Activated T-cell treated with anti-CD3 and anti-CD28 coated beads, Interleukin-2, amount 50 U/mL, for 72 hours (primary cell): ENCODE results near the gene DDX20. TPM values are rescaled to one million over a fixed set of nuclear protein-coding genes. Genes with fewer than 3 reads are reported as not detected.
A peak's percentile ranks its signal among the peaks of the same experiment; 100 is the strongest.

ENCODE experiments used
- ATAC-seq, 2 donors: fragments of 150-1000 bp; cut with Tn5 transposase; replicated peaks in 1 of 2; 2 replicates each; pipeline ENCODE4 v1.10.0; 2021; ENCODE audit warnings: moderate library complexity in 2 of 2, mild to moderate bottlenecking in 1 of 2
- DNase-seq, 2 donors: peaks; one replicate each; pipeline ENCODE4 v3.0.0; 2021 to 2022; ENCODE audit warnings: mixed read lengths in 1 of 2
- H3K27ac Mint-ChIP-seq: one replicate; pipeline ENCODE4 v1.8.0; 2022; ENCODE audit warnings: mild to moderate bottlenecking, moderate library complexity, mixed read lengths
- H3K27me3 Mint-ChIP-seq: one replicate; pipeline ENCODE4 v1.8.0; 2022; ENCODE audit warnings: low read depth, mixed read lengths
- H3K36me3 Mint-ChIP-seq, 2 donors: one replicate each; pipeline ENCODE4 v1.8.0; 2022; ENCODE audit warnings: mixed read lengths in 2 of 2, mild to moderate bottlenecking in 1 of 2; ENCODE audit not compliant: insufficient read depth in 2 of 2
- H3K4me1 Mint-ChIP-seq: one replicate; pipeline ENCODE4 v1.8.0; 2022; ENCODE audit warnings: low read depth, mixed read lengths
- H3K4me3 Mint-ChIP-seq, 2 donors: one replicate each; pipeline ENCODE4 v1.8.0; 2022; ENCODE audit warnings: mild to moderate bottlenecking in 2 of 2, mixed read lengths in 2 of 2, moderate library complexity in 2 of 2
- H3K9me3 Mint-ChIP-seq, 2 donors: one replicate each; pipeline ENCODE4 v1.8.0; 2022; ENCODE audit warnings: mixed read lengths in 2 of 2
- total RNA-seq, 2 donors: library from RNA; stranded (reverse); gene quantifications; one replicate each; pipeline ENCODE4 v1.2.3, GENCODE V29; 2022

The DDX20 gene
- total RNA-seq, 2 donors from 2014 or later: 13.3 to 15.8 TPM

- no peak for DNase-seq
Observed at GRCh38 chr1:111725192-111725591, 30.5 kb upstream of the DDX20 start.

GRCh38 chr1:111727056-111727455 lies 28.6 kb upstream of the DDX20 start:
- H3K27me3 Mint-ChIP-seq: no peaks in the 10 kb centered on the region
- no peaks in the 10 kb centered on the region for H3K9me3 Mint-ChIP-seq
- DNase-seq (no peak), ATAC-seq (no peak)
- H3K27ac Mint-ChIP-seq: no peak overlapping the region
- no peak overlapping the region for H3K4me3 Mint-ChIP-seq
- H3K36me3 Mint-ChIP-seq: no peaks in the 10 kb centered on the region
- peaks cover 5% of the 10 kb centered on the region for H3K4me1 Mint-ChIP-seq

More at GRCh38 chr1:111725192-111725591, 30.5 kb upstream of the DDX20 start:
- peak in 1 of 2 donors; percentile 6 for ATAC-seq
- peaks cover 5% of the 10 kb centered on the region for H3K4me1 Mint-ChIP-seq
- no peaks in the 10 kb centered on the region for H3K9me3 Mint-ChIP-seq
- H3K36me3 Mint-ChIP-seq: no peaks in the 10 kb centered on the region
- no peaks in the 10 kb centered on the region for H3K27me3 Mint-ChIP-seq
- no peak overlapping the region for H3K27ac Mint-ChIP-seq
- H3K4me3 Mint-ChIP-seq: no peak overlapping the region

GRCh38 chr1:111729271-111729921 lies 26.3 kb upstream of the DDX20 start:
- no peak for DNase-seq
- H3K9me3 Mint-ChIP-seq: no peaks in the 10 kb centered on the region
- no peaks in the 10 kb centered on the region for H3K4me1 Mint-ChIP-seq
- no peaks in the 10 kb centered on the region for H3K36me3 Mint-ChIP-seq
- no peak overlapping the region for H3K4me3 Mint-ChIP-seq
- no peaks in the 10 kb centered on the region for H3K27me3 Mint-ChIP-seq
- ATAC-seq: no peak
- H3K27ac Mint-ChIP-seq: no peak overlapping the region

DNA sequence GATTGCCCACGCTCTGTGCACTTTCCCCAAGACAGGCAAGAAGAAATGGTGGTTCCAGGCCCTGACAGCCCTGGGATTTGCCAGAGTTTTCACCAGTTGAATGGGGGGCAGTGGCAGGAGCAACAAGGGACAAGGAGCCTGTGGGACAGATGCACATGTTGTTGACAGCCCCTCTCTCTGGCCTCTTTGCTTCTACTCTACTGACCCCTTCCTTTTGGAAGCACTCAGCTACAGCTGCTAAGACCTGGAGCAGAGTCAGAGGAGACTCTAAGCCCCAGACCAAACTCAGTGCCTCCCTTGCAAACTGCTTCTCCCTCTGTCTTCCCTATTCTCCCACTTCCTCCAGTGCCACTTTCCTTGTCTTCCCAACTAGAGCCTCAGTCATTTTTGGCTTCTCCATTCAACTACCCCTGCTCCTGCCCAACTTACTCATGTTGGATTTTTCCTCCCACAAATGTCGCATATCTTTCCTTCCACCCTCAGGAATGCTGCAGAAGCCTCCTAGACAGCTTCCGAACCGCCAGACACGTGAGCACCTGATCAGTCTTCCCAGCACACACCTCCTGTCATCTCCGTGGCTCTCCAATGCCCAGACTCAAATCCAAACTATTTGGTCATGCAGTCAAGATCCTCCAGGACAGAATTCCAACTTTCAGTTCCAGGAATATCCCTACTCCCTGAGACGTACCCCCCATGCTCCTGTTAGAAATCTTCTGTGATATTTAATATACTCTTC lies 25.6 kb upstream of the DDX20 start:
- H3K9me3 Mint-ChIP-seq: no peaks in the 10 kb centered on the region
- no peak for ATAC-seq
- no peak overlapping the region for H3K27ac Mint-ChIP-seq
- no peak overlapping the region for H3K4me3 Mint-ChIP-seq
- no peaks in the 10 kb centered on the region for H3K4me1 Mint-ChIP-seq
- DNase-seq: no peak
- H3K27me3 Mint-ChIP-seq: no peaks in the 10 kb centered on the region
- no peaks in the 10 kb centered on the region for H3K36me3 Mint-ChIP-seq

DNA sequence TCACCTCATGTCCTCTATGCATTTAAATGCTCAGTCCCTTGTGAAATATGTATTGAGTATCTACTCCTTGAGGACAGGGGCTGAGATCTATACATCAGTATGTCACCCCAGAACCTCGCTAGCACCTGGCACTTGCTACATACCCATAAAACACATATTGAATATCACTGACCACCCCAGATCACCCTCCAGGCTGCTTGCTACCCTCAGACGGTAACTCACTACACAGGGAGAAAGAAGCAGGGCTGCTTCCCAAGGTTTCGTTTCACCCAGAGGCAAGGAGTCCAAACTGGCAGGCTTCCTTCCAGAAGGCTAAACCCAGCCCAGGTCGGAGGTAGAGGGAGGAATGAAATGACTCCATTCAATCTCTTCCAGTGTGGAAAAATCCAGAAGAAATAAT lies 25.0 kb upstream of the DDX20 start:
- H3K27me3 Mint-ChIP-seq: no peaks in the 10 kb centered on the region
- DNase-seq (no peak), ATAC-seq (no peak)
- no peaks in the 10 kb centered on the region for H3K4me1 Mint-ChIP-seq
- H3K27ac Mint-ChIP-seq: no peak overlapping the region
- no peak overlapping the region for H3K4me3 Mint-ChIP-seq
- H3K9me3 Mint-ChIP-seq: no peaks in the 10 kb centered on the region
- no peaks in the 10 kb centered on the region for H3K36me3 Mint-ChIP-seq

GRCh38 chr1:111731956-111732355 lies 23.7 kb upstream of the DDX20 start:
- H3K4me3 Mint-ChIP-seq: no peak overlapping the region
- no peak overlapping the region for H3K27ac Mint-ChIP-seq
- no peak for ATAC-seq
- no peaks in the 10 kb centered on the region for H3K4me1 Mint-ChIP-seq
- H3K27me3 Mint-ChIP-seq: peaks cover under 1% of the 10 kb centered on the region
- no peak for DNase-seq
- H3K36me3 Mint-ChIP-seq: no peaks in the 10 kb centered on the region
- no peaks in the 10 kb centered on the region for H3K9me3 Mint-ChIP-seq

DNA sequence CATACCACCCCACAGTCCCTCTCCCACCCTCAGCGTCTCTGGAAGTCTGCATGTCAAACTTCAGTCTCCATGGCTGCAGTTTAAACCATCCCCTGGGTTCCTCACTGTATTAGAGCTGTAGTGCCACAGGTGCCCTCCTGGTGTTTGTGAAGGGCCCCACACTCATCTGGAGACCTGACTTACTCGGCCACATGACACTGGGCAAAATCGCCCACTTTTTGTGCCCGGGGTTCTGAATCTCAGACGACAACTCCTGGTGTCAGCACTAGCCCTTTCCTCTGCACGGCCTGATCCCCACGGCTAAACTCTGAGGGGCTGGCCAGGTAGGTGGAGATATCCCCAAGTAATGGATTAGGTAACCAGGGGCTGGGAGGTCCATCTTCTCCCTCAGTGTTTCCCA lies 23.0 kb upstream of the DDX20 start:
- no peaks in the 10 kb centered on the region for H3K9me3 Mint-ChIP-seq
- ATAC-seq: no peak
- no peak for DNase-seq
- H3K27ac Mint-ChIP-seq: no peak overlapping the region
- peaks cover 6% of the 10 kb centered on the region for H3K4me1 Mint-ChIP-seq
- H3K27me3 Mint-ChIP-seq: peaks cover 9% of the 10 kb centered on the region
- H3K36me3 Mint-ChIP-seq: peaks cover 0 to under 1% of the 10 kb centered on the region in 2 donors
- H3K4me3 Mint-ChIP-seq: no peak overlapping the region

DNA sequence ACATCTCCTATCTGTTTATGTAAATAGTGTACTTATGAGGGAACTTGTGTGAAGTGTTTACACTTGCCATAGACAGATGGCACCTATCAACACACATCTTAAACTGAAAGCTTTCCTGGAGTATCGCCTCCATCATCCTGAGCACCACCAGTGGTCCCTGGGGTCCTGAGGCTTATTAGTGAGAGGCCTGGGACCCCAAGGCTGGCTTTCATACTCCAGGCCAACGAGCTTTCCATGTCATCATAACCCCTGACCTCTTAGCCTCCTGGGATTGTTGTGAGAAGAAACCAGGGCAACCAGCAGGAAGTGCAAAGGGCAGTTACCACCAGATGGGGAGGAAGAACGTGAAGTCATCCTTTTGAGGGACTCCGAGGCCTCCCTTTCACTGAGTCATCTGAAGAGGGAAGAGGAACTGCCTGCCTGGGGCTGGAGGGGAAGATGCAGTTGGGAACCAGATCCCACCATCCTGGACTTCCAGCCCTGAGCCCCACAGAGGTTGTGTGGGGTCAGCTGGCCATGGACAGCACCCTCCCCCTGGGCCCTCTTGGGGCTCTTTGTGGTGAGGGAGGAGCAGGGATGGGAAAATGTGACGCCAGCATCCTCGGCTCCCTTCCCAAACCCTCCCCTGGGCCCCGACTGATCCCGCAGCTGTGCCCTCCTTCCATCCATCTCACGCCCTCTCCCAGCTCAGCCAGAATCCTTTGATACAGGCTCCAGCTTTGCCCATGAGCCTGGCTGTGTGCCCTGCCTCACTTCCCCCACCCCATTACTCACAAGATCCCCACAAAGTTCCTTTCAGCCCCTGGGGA lies 22.3 kb upstream of the DDX20 start:
- peaks cover 12% of the 10 kb centered on the region for H3K4me1 Mint-ChIP-seq
- no peak for DNase-seq
- ATAC-seq: no peak
- no peaks in the 10 kb centered on the region for H3K9me3 Mint-ChIP-seq
- H3K27me3 Mint-ChIP-seq: peaks cover 14% of the 10 kb centered on the region
- peaks cover 0 to 4% of the 10 kb centered on the region in 2 donors for H3K36me3 Mint-ChIP-seq
- no peak overlapping the region for H3K4me3 Mint-ChIP-seq
- no peak overlapping the region for H3K27ac Mint-ChIP-seq

DNA sequence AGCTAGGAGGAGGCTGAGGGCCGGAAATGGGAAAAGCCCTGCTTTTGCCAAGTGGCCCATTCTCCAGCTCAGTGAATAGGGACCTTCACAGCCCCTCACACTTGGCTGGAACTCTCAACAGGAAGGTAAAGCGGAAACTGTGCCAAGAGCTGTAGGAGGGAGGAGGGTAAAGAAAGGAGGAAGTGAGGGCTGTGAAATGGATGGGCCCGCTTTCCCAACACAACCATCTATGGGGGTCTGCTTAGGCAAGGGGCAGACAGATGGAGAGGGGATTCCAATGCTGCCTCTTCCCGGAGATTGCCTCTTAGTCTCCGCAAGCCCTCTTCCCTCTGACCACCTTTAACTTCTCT lies 21.7 kb upstream of the DDX20 start:
- Mint-ChIP-seq H3K27me3 (peaks cover 19% of the 10 kb centered on the region), H3K4me1 (peaks cover 16% of the 10 kb centered on the region), H3K9me3 (no peaks in the 10 kb centered on the region), H3K4me3 (no peak overlapping the region), H3K36me3 (peaks cover 0 to 4% of the 10 kb centered on the region in 2 donors), H3K27ac (no peak overlapping the region)
- ATAC-seq (no peak), DNase-seq (no peak)

- no peak for ATAC-seq
- no peak overlapping the region for H3K4me3 Mint-ChIP-seq
- peaks cover 0 to 4% of the 10 kb centered on the region in 2 donors for H3K36me3 Mint-ChIP-seq
- no peak overlapping the region for H3K27ac Mint-ChIP-seq
- H3K27me3 Mint-ChIP-seq: peaks cover 19% of the 10 kb centered on the region
- DNase-seq: no peak
- H3K9me3 Mint-ChIP-seq: no peaks in the 10 kb centered on the region
- H3K4me1 Mint-ChIP-seq: peaks cover 17% of the 10 kb centered on the region
Observed at GRCh38 chr1:111734426-111734825, 21.3 kb upstream of the DDX20 start.

DNA sequence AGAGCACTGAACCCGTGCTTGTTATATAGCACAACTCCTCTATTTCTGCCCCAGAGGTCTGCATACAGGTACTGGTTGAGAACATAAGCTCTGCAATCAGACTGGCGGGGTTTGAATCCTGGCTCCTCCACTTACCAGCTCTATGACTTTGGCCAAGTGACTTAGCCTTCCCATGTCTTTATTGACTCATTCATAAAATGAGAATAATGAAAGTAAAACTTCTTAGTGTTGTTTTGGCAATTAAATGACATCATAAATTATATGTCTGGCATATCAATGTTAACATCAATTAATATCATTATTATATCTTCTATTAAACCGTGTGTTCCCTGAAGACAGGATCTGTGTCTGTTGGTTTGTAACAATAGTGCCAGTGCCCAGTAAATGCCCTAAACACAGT lies 20.8 kb upstream of the DDX20 start:
- H3K9me3 Mint-ChIP-seq: no peaks in the 10 kb centered on the region
- no peak overlapping the region for H3K27ac Mint-ChIP-seq
- H3K4me1 Mint-ChIP-seq: peaks cover 20% of the 10 kb centered on the region
- no peak for DNase-seq
- peaks cover 0 to 4% of the 10 kb centered on the region in 2 donors for H3K36me3 Mint-ChIP-seq
- ATAC-seq: no peak
- H3K4me3 Mint-ChIP-seq: no peak overlapping the region
- H3K27me3 Mint-ChIP-seq: peaks cover 23% of the 10 kb centered on the region

- no peak overlapping the region for H3K4me3 Mint-ChIP-seq
- H3K9me3 Mint-ChIP-seq: no peaks in the 10 kb centered on the region
- H3K36me3 Mint-ChIP-seq: peaks cover 0 to 4% of the 10 kb centered on the region in 2 donors
- peaks cover 23% of the 10 kb centered on the region for H3K4me1 Mint-ChIP-seq
- DNase-seq: no peak
- H3K27ac Mint-ChIP-seq: no peak overlapping the region
- ATAC-seq: no peak
- peaks cover 26% of the 10 kb centered on the region for H3K27me3 Mint-ChIP-seq
Observed at GRCh38 chr1:111735321-111735720, 20.4 kb upstream of the DDX20 start.

DNA sequence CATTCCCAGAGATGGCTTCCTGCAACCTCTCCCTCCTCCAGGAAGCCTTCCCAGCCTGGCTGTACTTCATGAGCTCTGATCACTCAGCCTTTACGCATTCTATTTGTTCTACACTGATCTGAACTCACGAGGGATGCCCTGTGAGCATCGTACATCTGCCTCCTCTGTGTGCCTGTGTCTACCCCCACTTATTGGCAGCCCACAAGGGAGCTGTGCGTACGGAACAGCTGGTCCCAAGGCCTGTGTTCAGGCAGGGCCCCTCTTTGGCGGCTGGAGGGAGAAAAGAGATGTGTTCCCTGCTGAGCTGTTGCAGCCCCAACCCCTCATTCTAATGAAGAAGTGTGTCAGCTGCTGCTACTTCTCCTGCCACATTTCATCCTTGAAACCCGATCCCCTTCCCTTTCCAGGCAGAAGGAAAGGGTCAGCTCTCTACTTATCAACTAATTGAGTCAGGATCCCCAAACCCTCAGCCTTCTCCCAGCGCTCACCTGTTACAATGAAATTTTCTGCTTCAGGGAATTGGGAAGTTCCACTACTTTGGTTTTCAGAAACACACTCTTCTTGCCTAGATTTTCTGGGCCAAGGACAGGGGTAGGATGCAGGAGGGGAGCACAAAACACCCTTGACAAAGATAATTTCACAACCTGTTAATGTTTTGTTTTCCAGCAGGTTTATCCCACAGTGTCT lies 19.7 kb upstream of the DDX20 start:
- Mint-ChIP-seq H3K4me1 (peaks cover 30% of the 10 kb centered on the region), H3K27ac (no peak overlapping the region), H3K9me3 (no peaks in the 10 kb centered on the region), H3K27me3 (peaks cover 33% of the 10 kb centered on the region), H3K4me3 (no peak overlapping the region), H3K36me3 (peaks cover 0 to 5% of the 10 kb centered on the region in 2 donors)
- ATAC-seq: no peak
- DNase-seq: no peak
